Measurements from ENCODE around the gene ASF1B. TPM values are rescaled to one million over a fixed set of nuclear protein-coding genes. Genes with fewer than 3 reads are reported as not detected.

Gene ASF1B
- total RNA-seq, 2 donors from 2014 or later: 1.5 to 1.9 TPM

- DNase-seq: peak in 1 of 3 donors; percentile 11
- Mint-ChIP-seq H3K36me3 (ENCODE audit: low read depth) (no peaks in the 10 kb centered on the region), H3K27ac (peak overlapping the region; percentile 79), H3K4me1 (peaks cover 35% of the 10 kb centered on the region), H3K4me3 (peak overlapping the region; percentile 97), H3K27me3 (no peaks in the 10 kb centered on the region)
- no peak for ATAC-seq
- H3K9me3 ChIP-seq (ENCODE audit: control insufficient read depth, low read length, poor library complexity, severe bottlenecking): no peaks in the 10 kb centered on the region
Observed at GRCh38 chr19:14116918-14117578, 19.3 kb downstream of the ASF1B start.

GRCh38 chr19:14116525-14116917 is 19.9 kb downstream of the ASF1B start:
- Mint-ChIP-seq H3K27ac (peak overlapping the region; percentile 79), H3K27me3 (no peaks in the 10 kb centered on the region), H3K36me3 (ENCODE audit: low read depth) (no peaks in the 10 kb centered on the region), H3K4me3 (peak overlapping the region; percentile 97), H3K4me1 (peaks cover 35% of the 10 kb centered on the region)
- DNase-seq: no peak
- no peaks in the 10 kb centered on the region for H3K9me3 ChIP-seq (ENCODE audit: control insufficient read depth, low read length, poor library complexity, severe bottlenecking)
- ATAC-seq: no peak

GRCh38 chr19:14115756-14116155 is 20.6 kb downstream of the ASF1B start:
- H3K36me3 Mint-ChIP-seq (ENCODE audit: low read depth): no peaks in the 10 kb centered on the region
- no peak for DNase-seq
- peaks cover 35% of the 10 kb centered on the region for H3K4me1 Mint-ChIP-seq
- no peaks in the 10 kb centered on the region for H3K9me3 ChIP-seq (ENCODE audit: control insufficient read depth, low read length, poor library complexity, severe bottlenecking)
- no peak for ATAC-seq
- H3K4me3 Mint-ChIP-seq: peak overlapping the region; percentile 97
- no peak overlapping the region for H3K27ac Mint-ChIP-seq
- H3K27me3 Mint-ChIP-seq: no peaks in the 10 kb centered on the region

GRCh38 chr19:14114854-14115253 is 21.5 kb downstream of the ASF1B start:
- ATAC-seq (no peak), DNase-seq (peak; percentile 32 to 33 (median 32))
- H3K9me3 ChIP-seq (ENCODE audit: control insufficient read depth, low read length, poor library complexity, severe bottlenecking): no peaks in the 10 kb centered on the region
- Mint-ChIP-seq H3K27ac (no peak overlapping the region), H3K4me1 (peaks cover 35% of the 10 kb centered on the region), H3K4me3 (no peak overlapping the region), H3K36me3 (ENCODE audit: low read depth) (no peaks in the 10 kb centered on the region), H3K27me3 (no peaks in the 10 kb centered on the region)

GRCh38 chr19:14114439-14114838 is 21.9 kb downstream of the ASF1B start:
- peaks cover 35% of the 10 kb centered on the region for H3K4me1 Mint-ChIP-seq
- H3K27ac Mint-ChIP-seq: no peak overlapping the region
- H3K27me3 Mint-ChIP-seq: no peaks in the 10 kb centered on the region
- H3K4me3 Mint-ChIP-seq: no peak overlapping the region
- no peaks in the 10 kb centered on the region for H3K36me3 Mint-ChIP-seq (ENCODE audit: low read depth)
- ATAC-seq (no peak), DNase-seq (no peak)
- no peaks in the 10 kb centered on the region for H3K9me3 ChIP-seq (ENCODE audit: control insufficient read depth, low read length, poor library complexity, severe bottlenecking)

GRCh38 chr19:14113762-14114414 is 22.5 kb downstream of the ASF1B start:
- Mint-ChIP-seq H3K4me1 (peaks cover 32% of the 10 kb centered on the region), H3K27ac (peak overlapping the region; percentile 21), H3K36me3 (ENCODE audit: low read depth) (no peaks in the 10 kb centered on the region), H3K27me3 (no peaks in the 10 kb centered on the region), H3K4me3 (no peak overlapping the region)
- H3K9me3 ChIP-seq (ENCODE audit: control insufficient read depth, low read length, poor library complexity, severe bottlenecking): no peaks in the 10 kb centered on the region
- ATAC-seq (no peak), DNase-seq (peak; percentile 17 to 51 (median 34))

- no peaks in the 10 kb centered on the region for H3K9me3 ChIP-seq (ENCODE audit: control insufficient read depth, low read length, poor library complexity, severe bottlenecking)
- ATAC-seq (no peak), DNase-seq (no peak)
- Mint-ChIP-seq H3K4me3 (no peak overlapping the region), H3K27ac (no peak overlapping the region), H3K27me3 (no peaks in the 10 kb centered on the region), H3K36me3 (ENCODE audit: low read depth) (no peaks in the 10 kb centered on the region), H3K4me1 (peaks cover 26% of the 10 kb centered on the region)
Observed at GRCh38 chr19:14112809-14113385, 23.5 kb downstream of the ASF1B start.

GRCh38 chr19:14112051-14112808 is 24.2 kb downstream of the ASF1B start:
- DNase-seq: no peak
- ATAC-seq: no peak
- no peaks in the 10 kb centered on the region for H3K9me3 ChIP-seq (ENCODE audit: control insufficient read depth, low read length, poor library complexity, severe bottlenecking)
- Mint-ChIP-seq H3K4me3 (no peak overlapping the region), H3K27ac (no peak overlapping the region), H3K27me3 (no peaks in the 10 kb centered on the region), H3K36me3 (ENCODE audit: low read depth) (no peaks in the 10 kb centered on the region), H3K4me1 (peaks cover 24% of the 10 kb centered on the region)

GRCh38 chr19:14111486-14111885 is 24.9 kb downstream of the ASF1B start:
- no peak overlapping the region for H3K4me3 Mint-ChIP-seq
- H3K27me3 Mint-ChIP-seq: no peaks in the 10 kb centered on the region

GRCh38 chr19:14110650-14111049 is 25.7 kb downstream of the ASF1B start:
- H3K4me1 Mint-ChIP-seq: peaks cover 11% of the 10 kb centered on the region
- DNase-seq (no peak), ATAC-seq (no peak)
- H3K36me3 Mint-ChIP-seq (ENCODE audit: low read depth): no peaks in the 10 kb centered on the region
- no peak overlapping the region for H3K4me3 Mint-ChIP-seq
- no peak overlapping the region for H3K27ac Mint-ChIP-seq
- no peaks in the 10 kb centered on the region for H3K27me3 Mint-ChIP-seq
- no peaks in the 10 kb centered on the region for H3K9me3 ChIP-seq (ENCODE audit: control insufficient read depth, low read length, poor library complexity, severe bottlenecking)

More at GRCh38 chr19:14111486-14111885, 24.9 kb downstream of the ASF1B start:
- ATAC-seq: no peak
- no peaks in the 10 kb centered on the region for H3K36me3 Mint-ChIP-seq (ENCODE audit: low read depth)
- DNase-seq: no peak
- H3K4me1 Mint-ChIP-seq: peaks cover 18% of the 10 kb centered on the region
- H3K9me3 ChIP-seq (ENCODE audit: control insufficient read depth, low read length, poor library complexity, severe bottlenecking): no peaks in the 10 kb centered on the region
- H3K27ac Mint-ChIP-seq: no peak overlapping the region

GRCh38 chr19:14107581-14108461 is 28.6 kb downstream of the ASF1B start:
- Mint-ChIP-seq H3K36me3 (ENCODE audit: low read depth) (no peaks in the 10 kb centered on the region), H3K4me1 (peaks cover under 1% of the 10 kb centered on the region), H3K4me3 (no peak overlapping the region), H3K27me3 (no peaks in the 10 kb centered on the region), H3K27ac (no peak overlapping the region)
- H3K9me3 ChIP-seq (ENCODE audit: control insufficient read depth, low read length, poor library complexity, severe bottlenecking): no peaks in the 10 kb centered on the region
- DNase-seq (no peak), ATAC-seq (no peak)

GRCh38 chr19:14106840-14107239 is 29.5 kb downstream of the ASF1B start:
- Mint-ChIP-seq H3K4me3 (no peak overlapping the region), H3K4me1 (no peaks in the 10 kb centered on the region)

More at GRCh38 chr19:14106840-14107239, 29.5 kb downstream of the ASF1B start:
- DNase-seq (no peak), ATAC-seq (no peak)
- Mint-ChIP-seq H3K27me3 (no peaks in the 10 kb centered on the region), H3K27ac (no peak overlapping the region), H3K36me3 (ENCODE audit: low read depth) (no peaks in the 10 kb centered on the region)
- no peaks in the 10 kb centered on the region for H3K9me3 ChIP-seq (ENCODE audit: control insufficient read depth, low read length, poor library complexity, severe bottlenecking)

All from T-helper 17 cell (primary cell).